ENCODE results near the gene RNF44.

RNF44 gene

GRCh38 chr5:176481711-176482110 lies 55.5 kb downstream of the RNF44 start:
- no peaks in the 10 kb centered on the region for H3K27me3 ChIP-seq (ENCODE audit: insufficient read depth, poor library complexity, severe bottlenecking)
- DNase-seq (ENCODE audit: low read depth in 1 of 2, low spot score in 1 of 2): no peak
- no peak for TF ChIP-seq SPI1 (IDR thresholded peaks at IDR 0.05; ENCODE audit: borderline replicate concordance, low read depth)
- H3K27ac ChIP-seq (replicated peaks): no peak overlapping the region
- no peak overlapping the region for H3K4me3 ChIP-seq (replicated peaks; ENCODE audit: insufficient read depth, low read length)
